OCI-LY3 (cell line): Measurements from ENCODE around the gene PPARG.

Experiments
- H2AFZ ChIP-seq: fragments of 200-600, 300-600 bp; shearing (Covaris generic); 2 replicates; pipeline ENCODE4 v1.6.0; 2014; ENCODE audit warnings: antibody characterized with exemption, low read depth, low read length
- H3K27ac ChIP-seq: fragments of 200-600, 300-600 bp; sonication (generic); 2 replicates; pipeline ENCODE4 v1.5.1; 2014; ENCODE audit warnings: mild to moderate bottlenecking, low read length, moderate library complexity, mixed read lengths
- H3K27me3 ChIP-seq: fragments of 200-600, 300-600 bp; sonication (generic); 2 replicates; pipeline ENCODE4 v1.6.1; 2014; ENCODE audit warnings: low read depth, low read length, mixed read lengths
- H3K36me3 ChIP-seq: fragments of 200-600, 300-600 bp; sonication (generic); replicated peaks from 2 replicates; pipeline ENCODE3; 2014; ENCODE audit warnings: low read depth, low read length, mixed read lengths
- H3K4me1 ChIP-seq: fragments of 300-600, 200-600 bp; sonication (generic); 2 replicates; pipeline ENCODE4 v1.6.1; 2014; ENCODE audit warnings: low read length, mixed read lengths
- H3K4me2 ChIP-seq: fragments of 200-600, 300-600 bp; sonication (generic); 2 replicates; pipeline ENCODE4 v1.6.1; 2014; ENCODE audit warnings: low read length, mixed read lengths
- H3K4me3 ChIP-seq: fragments of 300-600, 200-600 bp; sonication (generic); 2 replicates; pipeline ENCODE4 v1.5.1; 2014; ENCODE audit warnings: antibody characterized with exemption, mild to moderate bottlenecking, low read length, moderate library complexity
- H3K79me2 ChIP-seq: fragments of 300-600, 200-600 bp; shearing (Covaris generic); 2 replicates; pipeline ENCODE4 v1.6.1; 2014; ENCODE audit warnings: mild to moderate bottlenecking, low read length, mixed read lengths
- H3K9ac ChIP-seq: fragments of 300-600, 200-600 bp; shearing (Covaris generic); 2 replicates; pipeline ENCODE4 v1.6.0; 2014; ENCODE audit warnings: mild to moderate bottlenecking, low read length, moderate library complexity
- H3K9me3 ChIP-seq: fragments of 200-600, 300-600 bp; shearing (Covaris generic); 2 replicates; pipeline ENCODE4 v1.6.1; 2014; ENCODE audit warnings: low read length, mixed read lengths; ENCODE audit not compliant: insufficient read depth
- H4K20me1 ChIP-seq: fragments of 200-600, 300-600 bp; sonication (generic); 2 replicates; pipeline ENCODE4 v1.6.1; 2016; ENCODE audit warnings: low read length, mixed read lengths; ENCODE audit not compliant: insufficient read depth
- EZH2phosphoT487 ChIP-seq: fragments of 200-600 bp; shearing (Covaris generic); IDR thresholded peaks from 2 replicates; pipeline ENCODE4 v1.6.1; 2018; ENCODE audit warnings: antibody characterized with exemption, mixed run types, low read depth
- TF ChIP-seq, protein P1 (sequence below): fragments of 200-600, 300-600 bp; sonication (generic); IDR thresholded peaks from 2 replicates; pipeline ENCODE4 v1.5.1; 2014; ENCODE audit warnings: antibody characterized with exemption, low read length, low read depth

The PPARG gene

DNA sequence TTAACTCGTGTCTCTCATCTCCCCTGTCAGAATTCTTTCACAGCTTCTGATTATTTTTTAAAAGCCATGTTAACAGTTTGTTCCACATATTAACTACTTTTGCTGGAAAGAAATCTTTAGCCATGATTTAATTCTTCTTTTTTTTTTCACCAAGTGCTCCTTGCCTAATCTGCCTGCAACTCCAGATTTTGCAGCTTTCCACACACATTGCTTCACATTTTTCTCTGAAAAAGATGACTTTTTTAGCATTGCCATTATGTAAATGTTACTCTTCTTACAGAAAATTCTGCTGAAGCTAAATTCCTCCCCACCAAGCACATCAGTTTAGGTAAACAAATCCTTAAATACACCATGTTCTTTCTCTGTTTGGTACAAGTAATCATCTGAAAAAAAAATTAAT lies 23.4 kb upstream of the PPARG start:
- H3K4me1 ChIP-seq, result no peaks in the 10 kb centered on the region
- no peak overlapping the region for H3K9ac ChIP-seq
- H3K79me2 ChIP-seq, result no peaks in the 10 kb centered on the region
- no peaks in the 10 kb centered on the region for H3K36me3 ChIP-seq
- 0 out of 2 replicates have a peak, but pooled peaks cover 6% of the 10 kb centered on the region for H3K27me3 ChIP-seq
- H4K20me1 ChIP-seq, result no peaks in the 10 kb centered on the region
- H3K4me3 ChIP-seq, result no peak overlapping the region
- H3K4me2 ChIP-seq, result no peak overlapping the region
- H2AFZ ChIP-seq, result no peak overlapping the region
- no peak overlapping the region for H3K27ac ChIP-seq
- no peaks in the 10 kb centered on the region for H3K9me3 ChIP-seq
- TF ChIP-seq, protein P1, sequence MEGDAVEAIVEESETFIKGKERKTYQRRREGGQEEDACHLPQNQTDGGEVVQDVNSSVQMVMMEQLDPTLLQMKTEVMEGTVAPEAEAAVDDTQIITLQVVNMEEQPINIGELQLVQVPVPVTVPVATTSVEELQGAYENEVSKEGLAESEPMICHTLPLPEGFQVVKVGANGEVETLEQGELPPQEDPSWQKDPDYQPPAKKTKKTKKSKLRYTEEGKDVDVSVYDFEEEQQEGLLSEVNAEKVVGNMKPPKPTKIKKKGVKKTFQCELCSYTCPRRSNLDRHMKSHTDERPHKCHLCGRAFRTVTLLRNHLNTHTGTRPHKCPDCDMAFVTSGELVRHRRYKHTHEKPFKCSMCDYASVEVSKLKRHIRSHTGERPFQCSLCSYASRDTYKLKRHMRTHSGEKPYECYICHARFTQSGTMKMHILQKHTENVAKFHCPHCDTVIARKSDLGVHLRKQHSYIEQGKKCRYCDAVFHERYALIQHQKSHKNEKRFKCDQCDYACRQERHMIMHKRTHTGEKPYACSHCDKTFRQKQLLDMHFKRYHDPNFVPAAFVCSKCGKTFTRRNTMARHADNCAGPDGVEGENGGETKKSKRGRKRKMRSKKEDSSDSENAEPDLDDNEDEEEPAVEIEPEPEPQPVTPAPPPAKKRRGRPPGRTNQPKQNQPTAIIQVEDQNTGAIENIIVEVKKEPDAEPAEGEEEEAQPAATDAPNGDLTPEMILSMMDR, result no peak
- no peak for TF ChIP-seq EZH2phosphoT487

DNA sequence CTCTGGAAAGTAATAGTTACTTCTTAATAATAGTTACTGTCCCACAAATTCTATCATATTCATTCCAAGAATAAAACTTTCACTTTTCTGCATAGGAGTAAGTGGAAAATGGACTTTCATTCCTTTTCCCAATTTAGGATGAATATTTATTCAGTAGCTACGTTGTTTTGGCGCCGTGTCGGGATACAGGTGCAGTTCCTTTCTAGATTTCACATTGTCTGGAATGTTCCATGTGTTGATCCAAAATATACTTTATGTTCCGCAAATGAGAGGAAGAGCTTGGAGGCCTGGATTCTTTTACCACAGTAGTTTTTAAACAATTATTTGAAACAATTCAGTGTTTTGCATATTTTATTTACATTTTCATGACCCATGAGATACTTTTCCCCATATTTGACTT lies 22.8 kb upstream of the PPARG start:
- Histone ChIP-seq H3K79me2 (no peaks in the 10 kb centered on the region), H2AFZ (no peak overlapping the region), H3K27ac (no peak overlapping the region), H3K27me3 (0 out of 2 replicates have a peak, but pooled peaks cover 6% of the 10 kb centered on the region), H3K9ac (no peak overlapping the region), H4K20me1 (no peaks in the 10 kb centered on the region), H3K4me2 (no peak overlapping the region), H3K36me3 (no peaks in the 10 kb centered on the region), H3K4me3 (no peak overlapping the region), H3K4me1 (no peaks in the 10 kb centered on the region), H3K9me3 (no peaks in the 10 kb centered on the region)
- TF ChIP-seq, protein P1, result no peak
- TF ChIP-seq EZH2phosphoT487, result no peak

DNA sequence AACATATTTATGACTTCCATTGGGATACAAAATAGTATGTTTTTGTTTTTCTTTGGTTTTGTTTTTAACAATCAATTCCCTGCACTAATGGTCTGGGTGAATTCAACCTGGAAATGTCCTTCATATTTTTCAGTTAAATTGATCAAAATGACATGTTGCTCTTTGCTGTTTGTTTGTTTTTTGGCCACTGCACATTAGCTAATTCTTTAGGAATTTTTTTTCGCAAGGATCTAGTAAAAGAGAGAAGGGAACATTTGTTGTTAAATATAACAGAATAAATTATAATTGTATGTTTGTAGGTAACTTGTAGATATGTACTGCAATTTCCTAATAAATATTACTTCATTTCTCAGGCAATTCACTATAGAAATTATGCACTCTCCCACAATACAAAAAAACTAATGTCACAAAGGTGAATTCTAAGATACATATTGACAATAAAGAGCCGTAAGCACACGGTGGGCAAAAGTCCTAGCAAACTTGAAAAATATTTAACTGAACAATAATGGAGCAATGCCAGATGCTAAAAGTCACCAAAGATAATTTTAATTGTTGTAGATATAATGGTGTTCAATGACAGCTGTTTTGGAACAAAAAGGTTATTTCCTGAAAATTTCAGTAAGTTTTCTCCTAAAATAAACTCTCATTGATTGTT lies 21.4 kb upstream of the PPARG start:
- H3K9me3 ChIP-seq, result no peaks in the 10 kb centered on the region
- H3K4me3 ChIP-seq, result no peak overlapping the region
- H3K4me2 ChIP-seq, result no peak overlapping the region
- H3K27ac ChIP-seq, result no peak overlapping the region
- H3K36me3 ChIP-seq, result no peaks in the 10 kb centered on the region
- H3K4me1 ChIP-seq, result no peaks in the 10 kb centered on the region
- H3K9ac ChIP-seq, result no peak overlapping the region
- no peak overlapping the region for H2AFZ ChIP-seq
- no peaks in the 10 kb centered on the region for H4K20me1 ChIP-seq
- TF ChIP-seq EZH2phosphoT487, result no peak
- TF ChIP-seq, protein P1, result no peak
- H3K27me3 ChIP-seq, result 0 out of 2 replicates have a peak, but pooled peaks cover 6% of the 10 kb centered on the region
- H3K79me2 ChIP-seq, result no peaks in the 10 kb centered on the region

DNA sequence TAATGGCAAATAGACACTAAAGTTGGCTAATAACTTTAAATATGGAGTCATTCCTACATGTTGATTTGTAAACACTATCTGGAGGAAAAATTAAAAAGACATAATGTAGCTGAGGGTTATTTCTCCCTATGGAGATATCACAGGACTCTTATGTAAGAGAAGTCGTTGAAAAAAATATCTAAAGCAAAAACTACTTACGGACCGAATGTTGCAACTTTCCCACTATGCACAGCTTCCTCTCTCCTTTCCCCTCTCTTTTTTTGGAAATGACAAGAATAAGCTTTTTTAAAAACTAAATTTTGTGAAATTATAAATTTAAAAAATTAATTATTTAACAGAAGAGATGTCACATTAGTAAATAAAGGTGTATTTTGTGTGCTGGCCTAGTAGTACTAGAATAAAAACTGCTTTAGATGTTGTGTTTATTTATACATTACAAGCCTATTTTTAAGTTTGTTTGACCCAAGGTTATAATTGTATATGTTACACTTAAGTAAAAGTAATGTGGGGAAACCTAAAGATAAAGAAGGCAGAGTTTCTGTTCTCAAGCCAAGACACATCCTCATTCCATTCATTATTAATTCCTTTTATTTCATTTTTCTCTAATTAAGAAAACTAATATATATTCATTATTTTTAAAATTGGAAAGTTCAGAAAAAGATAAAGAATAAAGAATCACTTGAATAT lies 20.7 kb upstream of the PPARG start:
- H3K4me2 ChIP-seq, result no peak overlapping the region

More for the DNA sequence above, 20.7 kb upstream of the PPARG start:
- Histone ChIP-seq H3K9ac (no peak overlapping the region), H4K20me1 (no peaks in the 10 kb centered on the region), H3K36me3 (no peaks in the 10 kb centered on the region), H2AFZ (no peak overlapping the region), H3K27ac (no peak overlapping the region), H3K4me3 (no peak overlapping the region), H3K27me3 (0 out of 2 replicates have a peak, but pooled peaks cover 6% of the 10 kb centered on the region), H3K4me1 (peaks cover 6% of the 10 kb centered on the region), H3K9me3 (no peaks in the 10 kb centered on the region), H3K79me2 (no peaks in the 10 kb centered on the region)
- TF ChIP-seq, protein P1, result no peak
- TF ChIP-seq EZH2phosphoT487, result no peak
